Ovary (tissue), 3 donors: ENCODE data around the gene TLE4.

ENCODE experiments used
- CTCF ChIP-seq, 3 donors: fragments of 450-650 bp in 2 of 3; fragments of 200-600 bp in 1 of 3; IDR thresholded peaks; one replicate each; pipeline versions ENCODE4 v1.5.1 to v1.8.0; 2016 to 2022; ENCODE audit warnings: antibody characterized with exemption in 3 of 3, mild to moderate bottlenecking in 1 of 3
- POLR2A ChIP-seq: fragments of 450-650 bp; IDR thresholded peaks from one replicate; pipeline ENCODE4 v1.6.1; 2017; ENCODE audit warnings: antibody characterized with exemption, mild to moderate bottlenecking, moderate library complexity
- donor health status: DM: no; HTN: no; CAD: no.

- no peak for TF ChIP-seq CTCF (IDR thresholded peaks at IDR 0.05)
- TF ChIP-seq POLR2A = no peak
Observed at GRCh38 chr9:79671558-79671957, 99.8 kb downstream of the TLE4 start.
